A673 (cell line): ENCODE data around the gene CAPZB.

Experiments used
- CTCF ChIP-seq: fragments of 300-800, 200-600 bp; sonication (generic); conservative IDR thresholded peaks from 2 replicates; pipeline ENCODE4 v1.5.1; 2017; ENCODE audit warnings: low read depth, mild to moderate bottlenecking, antibody characterized with exemption, low read length, moderate library complexity, mixed read lengths
- EZH2 ChIP-seq: fragments of 200-600 bp; sonication (generic); IDR thresholded peaks from 2 replicates; pipeline ENCODE4 v1.6.1; 2017; ENCODE audit warnings: borderline replicate concordance, low read depth, mild to moderate bottlenecking, mixed read lengths, antibody characterized with exemption, low read length; ENCODE audit not compliant: poor library complexity, severe bottlenecking

GRCh38 chr1:19416145-19416544, 69.2 kb downstream of the CAPZB start:
- TF ChIP-seq CTCF: no peak
- TF ChIP-seq EZH2: no peak
